Measurements from ENCODE around the gene MIS12. TPM values are rescaled to one million over a fixed set of nuclear protein-coding genes. Genes with fewer than 3 reads are reported as not detected.

Gene MIS12
- total and polyA plus RNA-seq, 2 of the 4 experiments (the other 2 are of a cell fraction): 7.5 to 11.7 TPM

DNA sequence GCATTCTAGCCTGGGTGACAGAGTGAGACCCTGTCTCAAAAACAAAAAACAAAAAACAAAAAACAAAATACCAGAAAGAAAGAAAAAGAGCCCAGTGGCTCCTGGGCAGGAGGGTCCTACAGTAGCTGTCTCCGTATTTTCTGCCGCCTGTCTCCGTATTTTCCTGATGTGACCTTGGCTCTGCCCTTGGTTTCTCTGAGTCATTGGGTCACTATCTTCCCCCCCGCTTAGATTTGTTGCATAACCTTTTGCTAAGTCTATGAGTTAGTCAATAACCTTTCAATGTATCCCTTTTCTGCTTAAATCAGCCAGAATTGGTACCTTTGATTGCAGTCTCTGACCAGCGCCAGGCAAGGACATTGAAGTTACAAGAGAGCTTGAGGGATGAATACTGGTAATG is 36.9 kb downstream of the MIS12 start:
- H4K5ac ChIP-seq (ENCODE audit: low read depth, low read length): no peak overlapping the region
- H3K9ac ChIP-seq (ENCODE audit: low read depth, low read length): no peak overlapping the region
- ATAC-seq (ENCODE audit: low read depth) (no peak), DNase-seq (no peak)
- no peak overlapping the region for H3K4me3 ChIP-seq (ENCODE audit: insufficient read depth, low read depth, low read length)
- H2BK15ac ChIP-seq (ENCODE audit: low read depth, low read length): no peak overlapping the region
- no peak overlapping the region for H3K27ac ChIP-seq (ENCODE audit: insufficient read depth, low read length)
- no peak overlapping the region for H3K14ac ChIP-seq (replicated peaks; ENCODE audit: low read depth, low read length)
- 93% methylated on average over 3 of the region's 5 CpGs; no CpG with 5 or more reads in 1 of the 2 experiments for WGBS, 2 experiments (ENCODE audit: extremely low coverage in 2 of 2, insufficient read length in 1 of 2)
- peaks cover 19% of the 10 kb centered on the region for H3K4me1 ChIP-seq (ENCODE audit: control insufficient read depth, insufficient read depth, low read length)
- no peak overlapping the region for H3K56ac ChIP-seq (ENCODE audit: extremely low read depth, insufficient read depth, low read length)
- H3K9me1 ChIP-seq (ENCODE audit: insufficient read depth, low read length): peaks cover 33% of the 10 kb centered on the region
- no peaks in the 10 kb centered on the region for H4K20me1 ChIP-seq (ENCODE audit: insufficient read depth, low read length)
- peaks cover 8 to 31% of the 10 kb centered on the region in 2 experiments for H3K79me1 ChIP-seq (ENCODE audit: low read depth in 1 of 2, low read length in 2 of 2)
- H3K27me3 ChIP-seq (ENCODE audit: control insufficient read depth, insufficient read depth, low read length): no peaks in the 10 kb centered on the region
- peak overlapping the region; percentile 2; the same call in 1 of the 2 replicates for H3K4ac ChIP-seq (ENCODE audit: low read depth, low read length)
- in situ Hi-C loops (cut with MboI; ENCODE audit: low sequenced_read_pairs): no loop called here
- H2BK120ac ChIP-seq (ENCODE audit: low read depth, low read length): no peak overlapping the region
- no peak overlapping the region for H2AK9ac ChIP-seq (replicated peaks; ENCODE audit: low read depth, low read length, poor library complexity)
- POLR2A ChIA-PET (ENCODE audit: unreplicated experiment): no interaction called here
- CTCF ChIA-PET: no interaction called here
- TF ChIP-seq NFE2L2 (IDR thresholded peaks at IDR 0.05; ENCODE audit: low read depth, low read length) (no peak), MXI1 (IDR thresholded peaks at IDR 0.05; ENCODE audit: borderline replicate concordance, low read depth, low read length) (no peak), POLR2A (IDR thresholded peaks at IDR 0.05; ENCODE audit: low read depth, low read length) (no peak), FOS (IDR thresholded peaks at IDR 0.05; ENCODE audit: low read depth, low read length) (no peak), RAD21 (IDR thresholded peaks at IDR 0.05; ENCODE audit: low read length) (no peak), MAFK (IDR thresholded peaks at IDR 0.05; ENCODE audit: low read depth, low read length) (no peak), SMC3 (IDR thresholded peaks at IDR 0.05; ENCODE audit: low read depth, low read length) (no peak), MAZ (IDR thresholded peaks at IDR 0.05; ENCODE audit: borderline replicate concordance, low read depth, low read length) (no peak), RFX5 (IDR thresholded peaks at IDR 0.05; ENCODE audit: low read depth, low read length) (no peak), CEBPB (IDR thresholded peaks at IDR 0.05; ENCODE audit: low read depth, low read length) (no peak)
- TF ChIP-seq, protein P1, sequence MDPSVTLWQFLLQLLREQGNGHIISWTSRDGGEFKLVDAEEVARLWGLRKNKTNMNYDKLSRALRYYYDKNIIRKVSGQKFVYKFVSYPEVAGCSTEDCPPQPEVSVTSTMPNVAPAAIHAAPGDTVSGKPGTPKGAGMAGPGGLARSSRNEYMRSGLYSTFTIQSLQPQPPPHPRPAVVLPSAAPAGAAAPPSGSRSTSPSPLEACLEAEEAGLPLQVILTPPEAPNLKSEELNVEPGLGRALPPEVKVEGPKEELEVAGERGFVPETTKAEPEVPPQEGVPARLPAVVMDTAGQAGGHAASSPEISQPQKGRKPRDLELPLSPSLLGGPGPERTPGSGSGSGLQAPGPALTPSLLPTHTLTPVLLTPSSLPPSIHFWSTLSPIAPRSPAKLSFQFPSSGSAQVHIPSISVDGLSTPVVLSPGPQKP (IDR thresholded peaks at IDR 0.05; ENCODE audit: borderline replicate concordance, low read depth, low read length): no peak
- H4K8ac ChIP-seq (ENCODE audit: low read depth in 2 of 2, low read length in 2 of 2): no peak overlapping the region
- no peak overlapping the region for H2BK20ac ChIP-seq (ENCODE audit: low read depth, low read length)
- H3K4me2 ChIP-seq (ENCODE audit: low read depth, low read length): no peak overlapping the region
- H2BK5ac ChIP-seq (ENCODE audit: low read depth, low read length, poor library complexity, severe bottlenecking): no peak overlapping the region
- H3K23ac ChIP-seq (ENCODE audit: low read depth, low read length): no peak overlapping the region
- H4K91ac ChIP-seq (ENCODE audit: insufficient read depth, low read depth, low read length): no peak overlapping the region
- intact Hi-C loops (cut with micrococcal nuclease): no loop called here
- H2AFZ ChIP-seq (replicated peaks; ENCODE audit: low read length, poor library complexity): no peak overlapping the region
- dilution Hi-C loops (cut with HindIII; ENCODE audit: low sequenced_read_pairs, unreplicated experiment): no loop called here
- no peak overlapping the region for H2AK5ac ChIP-seq (ENCODE audit: low read depth, low read length)
- no TSS peak for BruUV-seq (replicated peaks)
- peaks cover 12% of the 10 kb centered on the region for H3K36me3 ChIP-seq (ENCODE audit: control insufficient read depth, insufficient read depth, low read length)
- no peaks in the 10 kb centered on the region for H3K9me3 ChIP-seq (ENCODE audit: control insufficient read depth, insufficient read depth, low read length)
- no peak overlapping the region for H3K18ac ChIP-seq (ENCODE audit: low read depth, low read length)

Data from IMR-90 (cell line).